GM12878 (cell line): ENCODE data around the gene MYH10.

Source experiments
- CEBPB ChIP-seq, 2 experiments: fragments of 150-350 bp in 1 of 2; IDR thresholded peaks; 2 replicates each; pipeline ENCODE4 v1.6.1; 2012 to 2014; ENCODE audit warnings: low read depth in 2 of 2, low read length in 2 of 2, borderline replicate concordance in 1 of 2, inconsistent platforms in 1 of 2
- POLR2A ChIP-seq: IDR thresholded peaks from 2 replicates; pipeline ENCODE4 v1.6.1; 2011; ENCODE audit warnings: low read depth, mild to moderate bottlenecking, low read length
- SMARCA5 ChIP-seq: fragments of 450-650 bp; IDR thresholded peaks from 2 replicates; pipeline ENCODE4 v1.6.1; 2017; ENCODE audit warnings: mild to moderate bottlenecking
- TF ChIP-seq, protein P1 (sequence below), 3 experiments: IDR thresholded peaks in 2 of 3; conservative IDR thresholded peaks in 1 of 3; 2 replicates each; pipeline ENCODE4 v1.5.1; 2011; ENCODE audit warnings: low read depth in 3 of 3, low read length in 3 of 3, mild to moderate bottlenecking in 3 of 3, control low read depth in 2 of 3, moderate library complexity in 2 of 3, inconsistent platforms in 1 of 3, mixed read lengths in 1 of 3; ENCODE audit not compliant: control insufficient read depth in 2 of 3, insufficient read depth in 1 of 3; ENCODE audit errors: extremely low read depth in 1 of 3

DNA sequence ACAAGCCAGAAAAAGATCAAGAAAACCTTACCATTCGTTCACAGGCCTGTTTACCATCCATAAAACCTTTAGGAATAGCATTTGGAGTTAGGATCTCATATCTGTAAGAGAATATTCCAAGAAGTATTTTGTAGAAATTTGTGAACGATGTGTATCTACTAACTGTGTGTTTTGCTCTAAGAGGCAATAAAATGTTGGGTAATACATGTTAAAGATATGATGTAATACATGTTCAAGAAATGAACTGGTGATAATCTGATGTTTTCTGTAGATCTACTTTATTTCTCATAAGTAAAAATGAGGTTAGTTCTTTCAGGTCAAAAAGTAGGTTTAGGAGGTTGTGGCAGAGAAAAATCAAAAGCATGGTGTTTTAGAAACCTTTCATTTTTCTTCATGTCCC, 111.7 kb downstream of the MYH10 start:
- TF ChIP-seq, protein P1, sequence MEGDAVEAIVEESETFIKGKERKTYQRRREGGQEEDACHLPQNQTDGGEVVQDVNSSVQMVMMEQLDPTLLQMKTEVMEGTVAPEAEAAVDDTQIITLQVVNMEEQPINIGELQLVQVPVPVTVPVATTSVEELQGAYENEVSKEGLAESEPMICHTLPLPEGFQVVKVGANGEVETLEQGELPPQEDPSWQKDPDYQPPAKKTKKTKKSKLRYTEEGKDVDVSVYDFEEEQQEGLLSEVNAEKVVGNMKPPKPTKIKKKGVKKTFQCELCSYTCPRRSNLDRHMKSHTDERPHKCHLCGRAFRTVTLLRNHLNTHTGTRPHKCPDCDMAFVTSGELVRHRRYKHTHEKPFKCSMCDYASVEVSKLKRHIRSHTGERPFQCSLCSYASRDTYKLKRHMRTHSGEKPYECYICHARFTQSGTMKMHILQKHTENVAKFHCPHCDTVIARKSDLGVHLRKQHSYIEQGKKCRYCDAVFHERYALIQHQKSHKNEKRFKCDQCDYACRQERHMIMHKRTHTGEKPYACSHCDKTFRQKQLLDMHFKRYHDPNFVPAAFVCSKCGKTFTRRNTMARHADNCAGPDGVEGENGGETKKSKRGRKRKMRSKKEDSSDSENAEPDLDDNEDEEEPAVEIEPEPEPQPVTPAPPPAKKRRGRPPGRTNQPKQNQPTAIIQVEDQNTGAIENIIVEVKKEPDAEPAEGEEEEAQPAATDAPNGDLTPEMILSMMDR (IDR thresholded peaks at IDR 0.05 in 2 of 3, conservative IDR thresholded peaks at IDR 0.05 in 1 of 3; ENCODE audit: control insufficient read depth in 2 of 3, extremely low read depth in 1 of 3, insufficient read depth in 1 of 3, low read depth in 3 of 3, low read length in 3 of 3): no peak
- no peak for TF ChIP-seq POLR2A
- no peak for TF ChIP-seq SMARCA5
- TF ChIP-seq CEBPB (IDR thresholded peaks at IDR 0.05; ENCODE audit: borderline replicate concordance in 1 of 2, low read depth in 2 of 2, low read length in 2 of 2): no peak
